A549 (cell line): ENCODE data around the gene SREBF1. TPM values are rescaled to one million over a fixed set of nuclear protein-coding genes. Genes with fewer than 3 reads are reported as not detected.

Source experiments
- ATAC-seq, 2 experiments: fragments of 200-7000 bp in 1 of 2; fragments of >200 bp in 1 of 2; cut with Nextera tagmentation in 1 of 2; cut with Tn5 transposase in 1 of 2; 3 replicates each; pipeline versions ENCODE4 v1.8.0 to v1.9.1; 2018 to 2020; ENCODE audit warnings: mild to moderate bottlenecking in 1 of 2, moderate library complexity in 1 of 2
- CTCF ChIA-PET: fragments of 300-600 bp; sonication (Branson Sonifier 250); formaldehyde crosslinking; extraction: SDS; loops from one replicate; lab custom pipeline; 2021; ENCODE audit warnings: antibody characterized with exemption, inconsistent platforms; lab: Yijun Ruan, JAX
- POLR2A ChIA-PET: fragments of 350-600 bp; formaldehyde crosslinking; extraction: SDS; loops from one replicate; lab custom pipeline; 2021; ENCODE audit warnings: antibody characterized with exemption, inconsistent platforms; lab: Yijun Ruan, JAX
- DNase-seq, 2 experiments: peaks; one replicate each; pipeline versions ENCODE4 v3.0.0 to v3.0.0-alpha.2; 2011 to 2016; ENCODE audit warnings: low read depth in 1 of 2, low spot score in 1 of 2
- FAIRE-seq: peaks from 2 replicates; lab custom pipeline; 2011; peaks lifted over from hg19 to GRCh38; lab: Jason Lieb, UNC
- H3K27ac ChIP-seq, 2 experiments: fragments of >200 bp; sonication (Bioruptor Twin); formaldehyde crosslinking; 3 replicates each; pipeline ENCODE4 v1.5.1; 2016 to 2017
- H3K4me1 ChIP-seq: fragments of >200 bp; sonication (Bioruptor Twin); formaldehyde crosslinking; 3 replicates; pipeline ENCODE4 v1.6.1; 2016
- H3K4me2 ChIP-seq: fragments of >200 bp; sonication (Bioruptor Twin); formaldehyde crosslinking; 3 replicates; pipeline ENCODE4 v1.6.1; 2016
- H3K4me3 ChIP-seq: fragments of >200 bp; sonication (Bioruptor Twin); formaldehyde crosslinking; 3 replicates; pipeline ENCODE4 v1.5.1; 2016
- H3K9me3 ChIP-seq: fragments of >200 bp; sonication (Bioruptor Twin); formaldehyde crosslinking; 3 replicates; pipeline ENCODE4 v1.6.1; 2016
- CBX8 ChIP-seq: fragments of 200-600 bp; sonication (generic); IDR thresholded peaks from 2 replicates; pipeline ENCODE4 v1.6.1; 2016
- CEBPB ChIP-seq, 2 experiments: fragments of >200 bp in 1 of 2; sonication (Bioruptor Twin) in 1 of 2; formaldehyde crosslinking in 1 of 2; IDR thresholded peaks; 2 replicates each; pipeline ENCODE4 v1.6.1; 2012 to 2016
- EHF ChIP-seq: fragments of 250-450 bp; sonication (Bioruptor Pico); IDR thresholded peaks from 2 replicates; pipeline ENCODE4 v1.5.0; 2020; ENCODE audit warnings: mild to moderate bottlenecking
- EHMT2 ChIP-seq: fragments of 200-600 bp; sonication (generic); IDR thresholded peaks from 2 replicates; pipeline ENCODE4 v1.6.1; 2016; ENCODE audit warnings: antibody characterized with exemption, low read depth, mild to moderate bottlenecking, moderate library complexity
- FOSB ChIP-seq: fragments of 250-450 bp; sonication (Bioruptor Pico); IDR thresholded peaks from 2 replicates; pipeline ENCODE4 v1.5.0; 2020; ENCODE audit warnings: mild to moderate bottlenecking, moderate library complexity
- FOXS1 ChIP-seq: fragments of 250-450 bp; sonication (Bioruptor Pico); IDR thresholded peaks from 2 replicates; pipeline ENCODE4 v1.5.0; 2020; ENCODE audit warnings: mild to moderate bottlenecking, moderate library complexity
- HEYL ChIP-seq: fragments of 250-450 bp; sonication (Bioruptor Pico); IDR thresholded peaks from 2 replicates; pipeline ENCODE4 v1.8.0; 2021; ENCODE audit warnings: mild to moderate bottlenecking, moderate library complexity
- HOXB13 ChIP-seq: fragments of 250-450 bp; sonication (Bioruptor Pico); IDR thresholded peaks from 2 replicates; pipeline ENCODE4 v1.5.0; 2020; ENCODE audit warnings: low read depth, mild to moderate bottlenecking, moderate library complexity
- HOXB5 ChIP-seq: fragments of 250-450 bp; sonication (Bioruptor Pico); IDR thresholded peaks from 2 replicates; pipeline ENCODE4 v1.5.0; 2020; ENCODE audit warnings: mild to moderate bottlenecking, moderate library complexity
- JUNB ChIP-seq: fragments of >200 bp; sonication (Bioruptor Twin); formaldehyde crosslinking; IDR thresholded peaks from 2 replicates; pipeline ENCODE4 v1.6.1; 2016
- KDM5A ChIP-seq: fragments of 200-600 bp; sonication (generic); IDR thresholded peaks from 2 replicates; pipeline ENCODE4 v1.6.1; 2016; ENCODE audit warnings: antibody characterized with exemption, mild to moderate bottlenecking
- MAZ ChIP-seq: fragments of 150-350 bp; IDR thresholded peaks from 2 replicates; pipeline ENCODE4 v1.6.1; 2014; ENCODE audit warnings: antibody characterized with exemption, low read depth, low read length, borderline replicate concordance
- NFE2L2 ChIP-seq: fragments of 150-350 bp; conservative IDR thresholded peaks from 2 replicates; pipeline ENCODE4 v1.6.1; 2014; ENCODE audit warnings: low read length
- NPAS2 ChIP-seq: fragments of 250-450 bp; sonication (Bioruptor Pico); IDR thresholded peaks from 2 replicates; pipeline ENCODE4 v1.8.0; 2022; ENCODE audit warnings: mild to moderate bottlenecking, moderate library complexity, borderline replicate concordance
- POLR2A ChIP-seq: IDR thresholded peaks from 2 replicates; pipeline ENCODE4 v1.6.1; 2012; ENCODE audit warnings: mild to moderate bottlenecking, low read length
- RAD21 ChIP-seq, 2 experiments: fragments of >200 bp in 1 of 2; sonication (Bioruptor Twin) in 1 of 2; formaldehyde crosslinking in 1 of 2; IDR thresholded peaks in 1 of 2; conservative IDR thresholded peaks in 1 of 2; 2 replicates in 1 of 2; 3 replicates in 1 of 2; pipeline ENCODE4 v1.6.1; 2012 to 2018; ENCODE audit warnings: inconsistent platforms in 1 of 2
- RCOR1 ChIP-seq: fragments of 150-350 bp; IDR thresholded peaks from 2 replicates; pipeline ENCODE4 v1.6.1; 2014; ENCODE audit warnings: antibody characterized with exemption, low read length, low read depth
- SMC3 ChIP-seq: fragments of >200 bp; sonication (Bioruptor Twin); formaldehyde crosslinking; IDR thresholded peaks from 3 replicates; pipeline ENCODE4 v1.6.1; 2018; ENCODE audit warnings: inconsistent platforms
- TP53 ChIP-seq: fragments of 250-450 bp; sonication (Bioruptor Pico); IDR thresholded peaks from 2 replicates; pipeline ENCODE4 v1.5.0; 2021; ENCODE audit warnings: mild to moderate bottlenecking, moderate library complexity
- WGBS: methylation state at CpG from one replicate; pipeline ENCODE4 v1.1.6; 2017; ENCODE audit errors: missing lambda C conversion rate; 5-methylcytosine and 5-hydroxymethylcytosine counted together
- polyA plus RNA-seq, 4 experiments: library from polyadenylated mRNA; depleted of rRNA in 3 of 4; stranded (reverse); fragments of >200 nt; fragmentation: RNase III in 1 of 4; extraction: RNeasy Plus Mini Kit Qiagen cat#74134 plus additional on column Dnase treatment in 1 of 4; gene quantifications; 2 replicates in 3 of 4; 3 replicates in 1 of 4; pipeline ENCODE4 v1.2.3, GENCODE V29; 2011 to 2017
- TF ChIP-seq, protein P1 (sequence below): fragments of >200 bp; sonication (Bioruptor Twin); formaldehyde crosslinking; IDR thresholded peaks from 3 replicates; pipeline ENCODE4 v1.5.1; 2016
- TF ChIP-seq, protein P2 (sequence below): fragments of >200 bp; sonication (Bioruptor Twin); formaldehyde crosslinking; IDR thresholded peaks from 3 replicates; pipeline ENCODE4 v1.6.1; 2016

The SREBF1 gene
- polyA plus RNA-seq, 2 of the 4 experiments (the other 2 are of a cell fraction), result 47.4 to 159 TPM

DNA sequence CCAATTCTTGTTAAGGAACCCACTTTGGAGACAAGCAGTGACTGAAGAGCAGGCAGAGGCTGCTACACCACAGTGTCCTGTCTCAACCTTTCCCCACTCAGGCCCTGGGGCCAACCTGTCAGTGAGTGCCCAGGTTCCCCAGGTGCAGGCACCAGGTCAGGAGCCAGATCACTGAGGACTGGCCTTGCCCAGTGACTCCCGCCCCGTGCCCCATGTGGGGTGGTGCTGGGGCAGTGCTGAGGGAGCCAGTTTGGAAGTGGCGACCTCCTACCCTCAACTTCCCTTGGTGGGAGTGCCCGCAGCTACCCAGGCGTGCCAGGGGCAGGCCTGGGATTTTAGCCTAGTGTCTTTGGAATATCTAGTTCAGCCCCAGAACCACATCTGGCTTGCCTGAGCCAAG, 29.3 kb downstream of the SREBF1 start:
- ChIA-PET POLR2A (interaction anchor here (2.7 kb wide), 1 partner anchor 29 kb away, joined by 10 read pairs; the partner anchor contains the start of gene SREBF1), CTCF (interaction anchor here (1.1 to 30.5 kb wide), 10 partner anchors 9 to 227 kb away, joined by 3 to 859 read pairs (median 4); partner anchors contain the start of genes RAI1 and SREBF1)
- peaks cover 41% of the 10 kb centered on the region for H3K4me1 ChIP-seq
- DNase-seq (no peak), FAIRE-seq (no peak), ATAC-seq (peak; percentile 4 to 7; a peak in 5 of 6 replicates)
- H3K27ac ChIP-seq, result peak overlapping the region in 1 of 2 experiments; percentile 57; a peak in 3 of 6 replicates
- H3K9me3 ChIP-seq, result no peaks in the 10 kb centered on the region
- 100% methylated on average over 4 of the region's 5 CpGs for WGBS
- no peak overlapping the region for H3K4me2 ChIP-seq
- no peak overlapping the region for H3K4me3 ChIP-seq
- no peak for TF ChIP-seq EHF (CRISPR knock-in tag)
- TF ChIP-seq KDM5A, result no peak
- TF ChIP-seq HOXB5 (CRISPR knock-in tag), result no peak
- no peak for TF ChIP-seq TP53 (CRISPR knock-in tag)
- TF ChIP-seq FOSB (CRISPR knock-in tag), result no peak
- no peak for TF ChIP-seq CEBPB (IDR thresholded peaks at IDR 0.05)
- no peak for TF ChIP-seq NFE2L2
- TF ChIP-seq, protein P1, sequence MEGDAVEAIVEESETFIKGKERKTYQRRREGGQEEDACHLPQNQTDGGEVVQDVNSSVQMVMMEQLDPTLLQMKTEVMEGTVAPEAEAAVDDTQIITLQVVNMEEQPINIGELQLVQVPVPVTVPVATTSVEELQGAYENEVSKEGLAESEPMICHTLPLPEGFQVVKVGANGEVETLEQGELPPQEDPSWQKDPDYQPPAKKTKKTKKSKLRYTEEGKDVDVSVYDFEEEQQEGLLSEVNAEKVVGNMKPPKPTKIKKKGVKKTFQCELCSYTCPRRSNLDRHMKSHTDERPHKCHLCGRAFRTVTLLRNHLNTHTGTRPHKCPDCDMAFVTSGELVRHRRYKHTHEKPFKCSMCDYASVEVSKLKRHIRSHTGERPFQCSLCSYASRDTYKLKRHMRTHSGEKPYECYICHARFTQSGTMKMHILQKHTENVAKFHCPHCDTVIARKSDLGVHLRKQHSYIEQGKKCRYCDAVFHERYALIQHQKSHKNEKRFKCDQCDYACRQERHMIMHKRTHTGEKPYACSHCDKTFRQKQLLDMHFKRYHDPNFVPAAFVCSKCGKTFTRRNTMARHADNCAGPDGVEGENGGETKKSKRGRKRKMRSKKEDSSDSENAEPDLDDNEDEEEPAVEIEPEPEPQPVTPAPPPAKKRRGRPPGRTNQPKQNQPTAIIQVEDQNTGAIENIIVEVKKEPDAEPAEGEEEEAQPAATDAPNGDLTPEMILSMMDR, result no peak
- TF ChIP-seq HOXB13 (CRISPR knock-in tag), result no peak
- TF ChIP-seq EHMT2, result no peak
- TF ChIP-seq MAZ, result no peak
- no peak for TF ChIP-seq RAD21 (conservative IDR thresholded peaks at IDR 0.05 in 1 of 2, IDR thresholded peaks at IDR 0.05 in 1 of 2)

DNA sequence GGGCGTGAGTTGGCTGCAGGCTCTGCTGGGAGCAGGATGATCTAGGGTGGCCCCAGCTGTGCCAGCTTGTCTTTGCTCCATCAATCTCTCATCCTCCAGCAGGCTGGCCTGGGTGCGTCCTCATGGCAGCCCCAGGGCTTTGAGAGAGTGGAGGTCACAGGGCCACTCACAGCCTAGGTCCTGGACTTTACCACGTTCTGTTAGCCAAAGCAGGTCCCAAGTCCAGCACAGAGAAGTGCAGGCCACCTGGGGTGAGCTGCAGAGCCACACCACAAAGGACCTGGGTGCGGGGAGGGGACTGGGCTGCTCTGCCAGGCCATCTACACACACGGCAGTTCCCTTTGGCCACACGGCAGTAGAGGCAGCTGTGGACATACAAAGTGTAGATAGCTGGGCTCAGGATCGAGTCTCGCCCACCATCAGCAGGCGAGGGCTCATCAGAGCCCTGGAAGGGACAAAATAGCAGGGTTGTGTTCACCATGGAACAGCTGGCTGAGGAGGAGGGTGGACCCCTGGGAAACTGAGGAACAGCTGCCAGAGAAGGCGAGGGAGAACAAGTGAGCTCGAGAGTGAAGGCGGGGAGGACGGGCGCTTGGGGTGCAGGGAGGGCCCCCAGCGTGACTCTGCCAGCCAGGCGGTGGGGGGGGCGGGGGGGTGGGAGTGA, 30.0 kb downstream of the SREBF1 start:
- TF ChIP-seq HOXB13 (CRISPR knock-in tag) (no peak), SMC3 (no peak), HEYL (CRISPR knock-in tag) (no peak), POLR2A (no peak), MAZ (no peak), RCOR1 (no peak), JUNB (no peak), NPAS2 (CRISPR knock-in tag) (no peak), FOXS1 (CRISPR knock-in tag) (no peak), CBX8 (no peak)
- TF ChIP-seq, protein P2, sequence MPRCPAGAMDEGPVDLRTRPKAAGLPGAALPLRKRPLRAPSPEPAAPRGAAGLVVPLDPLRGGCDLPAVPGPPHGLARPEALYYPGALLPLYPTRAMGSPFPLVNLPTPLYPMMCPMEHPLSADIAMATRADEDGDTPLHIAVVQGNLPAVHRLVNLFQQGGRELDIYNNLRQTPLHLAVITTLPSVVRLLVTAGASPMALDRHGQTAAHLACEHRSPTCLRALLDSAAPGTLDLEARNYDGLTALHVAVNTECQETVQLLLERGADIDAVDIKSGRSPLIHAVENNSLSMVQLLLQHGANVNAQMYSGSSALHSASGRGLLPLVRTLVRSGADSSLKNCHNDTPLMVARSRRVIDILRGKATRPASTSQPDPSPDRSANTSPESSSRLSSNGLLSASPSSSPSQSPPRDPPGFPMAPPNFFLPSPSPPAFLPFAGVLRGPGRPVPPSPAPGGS, result no peak
- peaks cover 34% of the 10 kb centered on the region for H3K4me1 ChIP-seq
- FAIRE-seq, result no peak
- H3K9me3 ChIP-seq, result no peaks in the 10 kb centered on the region
- CTCF ChIA-PET, result interaction anchor here (0.6 to 30.5 kb wide), 10 partner anchors 8 to 227 kb away, joined by 3 to 859 read pairs (median 4); partner anchors contain the start of genes RAI1 and SREBF1
- H3K4me2 ChIP-seq, result no peak overlapping the region
- H3K4me3 ChIP-seq, result no peak overlapping the region
- ATAC-seq, result no peak
- POLR2A ChIA-PET, result interaction anchor here (2.7 kb wide), 1 partner anchor 30 kb away, joined by 10 read pairs; the partner anchor contains the start of gene SREBF1
- 83% methylated on average over 15 of the region's 17 CpGs for WGBS
- DNase-seq, result no peak
- peak overlapping the region in 1 of 2 experiments; percentile 57; a peak in 3 of 6 replicates for H3K27ac ChIP-seq
